Measurements from ENCODE around the gene BORCS5.

The BORCS5 gene

GRCh38 chr12:12381982-12382381 is 25.1 kb downstream of the BORCS5 start:
- TF ChIP-seq, protein P1, sequence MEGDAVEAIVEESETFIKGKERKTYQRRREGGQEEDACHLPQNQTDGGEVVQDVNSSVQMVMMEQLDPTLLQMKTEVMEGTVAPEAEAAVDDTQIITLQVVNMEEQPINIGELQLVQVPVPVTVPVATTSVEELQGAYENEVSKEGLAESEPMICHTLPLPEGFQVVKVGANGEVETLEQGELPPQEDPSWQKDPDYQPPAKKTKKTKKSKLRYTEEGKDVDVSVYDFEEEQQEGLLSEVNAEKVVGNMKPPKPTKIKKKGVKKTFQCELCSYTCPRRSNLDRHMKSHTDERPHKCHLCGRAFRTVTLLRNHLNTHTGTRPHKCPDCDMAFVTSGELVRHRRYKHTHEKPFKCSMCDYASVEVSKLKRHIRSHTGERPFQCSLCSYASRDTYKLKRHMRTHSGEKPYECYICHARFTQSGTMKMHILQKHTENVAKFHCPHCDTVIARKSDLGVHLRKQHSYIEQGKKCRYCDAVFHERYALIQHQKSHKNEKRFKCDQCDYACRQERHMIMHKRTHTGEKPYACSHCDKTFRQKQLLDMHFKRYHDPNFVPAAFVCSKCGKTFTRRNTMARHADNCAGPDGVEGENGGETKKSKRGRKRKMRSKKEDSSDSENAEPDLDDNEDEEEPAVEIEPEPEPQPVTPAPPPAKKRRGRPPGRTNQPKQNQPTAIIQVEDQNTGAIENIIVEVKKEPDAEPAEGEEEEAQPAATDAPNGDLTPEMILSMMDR (IDR thresholded peaks at IDR 0.05; ENCODE audit: low read depth, low read length, poor library complexity, severe bottlenecking), result no peak
- no peak for TF ChIP-seq EZH2phosphoT487 (IDR thresholded peaks at IDR 0.05; ENCODE audit: borderline replicate concordance, low read length)
- H3K27ac ChIP-seq (ENCODE audit: low read depth, low read length), result no peak overlapping the region
- peaks cover 4% of the 10 kb centered on the region; the same call in 1 of the 2 replicates for H3F3A ChIP-seq (ENCODE audit: control insufficient read depth, insufficient read depth)
- H3K4me2 ChIP-seq (ENCODE audit: low read length), result no peak overlapping the region
- H3K9me3 ChIP-seq (ENCODE audit: control insufficient read depth, insufficient read depth, low read length), result no peaks in the 10 kb centered on the region
- no peaks in the 10 kb centered on the region for H4K20me1 ChIP-seq (ENCODE audit: control insufficient read depth, insufficient read depth, low read depth, low read length)
- H3K27me3 ChIP-seq (ENCODE audit: control insufficient read depth, low read length), result no peaks in the 10 kb centered on the region
- 0 out of 2 replicates have a peak, but pooled peaks cover 2% of the 10 kb centered on the region for H3K36me3 ChIP-seq (ENCODE audit: control insufficient read depth, low read length)
- H3K4me1 ChIP-seq (ENCODE audit: control insufficient read depth, low read length), result peaks cover 5% of the 10 kb centered on the region
- no peaks in the 10 kb centered on the region for H3K9me2 ChIP-seq (replicated peaks; ENCODE audit: control insufficient read depth, low read length)
- no peak overlapping the region for H3K4me3 ChIP-seq (ENCODE audit: low read length)
- H3K79me2 ChIP-seq (ENCODE audit: control insufficient read depth, low read length), result 0 out of 2 replicates have a peak, but pooled peaks cover 2% of the 10 kb centered on the region

DNA sequence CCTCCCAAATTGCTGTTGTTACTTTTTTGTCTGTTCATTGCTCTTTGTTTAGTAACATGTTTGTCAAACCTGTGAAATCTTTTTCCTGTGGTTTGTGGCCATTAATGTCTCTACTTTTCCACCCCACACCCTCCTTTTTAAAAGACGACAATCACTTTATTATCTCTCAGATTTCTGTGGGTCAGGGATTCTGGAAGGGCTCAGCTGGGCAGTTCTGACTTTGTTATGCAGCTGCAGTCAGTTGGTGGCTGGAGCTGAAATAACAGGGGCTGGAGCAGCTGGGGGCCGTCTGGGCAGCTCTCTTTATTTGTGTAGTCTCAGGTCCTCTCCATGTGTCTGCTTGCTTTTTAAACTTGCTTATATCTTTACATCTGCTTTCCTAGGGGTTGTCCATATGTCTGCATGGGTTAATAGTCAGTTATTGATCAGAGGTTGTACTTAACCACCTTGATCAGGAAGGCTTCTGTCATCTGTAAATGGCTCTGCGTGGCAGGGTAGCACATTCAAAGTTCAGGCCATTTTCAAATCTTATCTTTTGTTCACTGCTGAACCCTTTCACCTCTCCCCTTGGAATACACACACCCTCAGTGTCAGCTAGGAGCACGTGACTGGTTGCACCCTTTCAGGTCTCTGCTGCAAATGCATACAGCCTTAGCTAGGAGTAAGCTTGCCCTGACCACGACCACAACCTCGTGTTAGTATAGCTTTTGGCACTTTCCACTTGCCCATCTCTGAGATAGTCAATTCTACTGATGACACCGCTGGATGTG is 27.9 kb downstream of the BORCS5 start:
- Histone ChIP-seq H3K36me3 (ENCODE audit: control insufficient read depth, low read length) (0 out of 2 replicates have a peak, but pooled peaks cover 2% of the 10 kb centered on the region), H3K9me2 (replicated peaks; ENCODE audit: control insufficient read depth, low read length) (no peaks in the 10 kb centered on the region), H3K9me3 (ENCODE audit: control insufficient read depth, insufficient read depth, low read length) (no peaks in the 10 kb centered on the region), H3K79me2 (ENCODE audit: control insufficient read depth, low read length) (0 out of 2 replicates have a peak, but pooled peaks cover 2% of the 10 kb centered on the region), H3K4me1 (ENCODE audit: control insufficient read depth, low read length) (peaks cover 2% of the 10 kb centered on the region), H3K27ac (ENCODE audit: low read depth, low read length) (no peak overlapping the region), H4K20me1 (ENCODE audit: control insufficient read depth, insufficient read depth, low read depth, low read length) (no peaks in the 10 kb centered on the region), H3K4me3 (ENCODE audit: low read length) (no peak overlapping the region), H3F3A (ENCODE audit: control insufficient read depth, insufficient read depth) (0 out of 2 replicates have a peak, but pooled peaks cover 4% of the 10 kb centered on the region), H3K4me2 (ENCODE audit: low read length) (no peak overlapping the region), H3K27me3 (ENCODE audit: control insufficient read depth, low read length) (no peaks in the 10 kb centered on the region)
- TF ChIP-seq EZH2phosphoT487 (IDR thresholded peaks at IDR 0.05; ENCODE audit: borderline replicate concordance, low read length), result no peak
- TF ChIP-seq, protein P1 (IDR thresholded peaks at IDR 0.05; ENCODE audit: low read depth, low read length, poor library complexity, severe bottlenecking), result no peak

DNA sequence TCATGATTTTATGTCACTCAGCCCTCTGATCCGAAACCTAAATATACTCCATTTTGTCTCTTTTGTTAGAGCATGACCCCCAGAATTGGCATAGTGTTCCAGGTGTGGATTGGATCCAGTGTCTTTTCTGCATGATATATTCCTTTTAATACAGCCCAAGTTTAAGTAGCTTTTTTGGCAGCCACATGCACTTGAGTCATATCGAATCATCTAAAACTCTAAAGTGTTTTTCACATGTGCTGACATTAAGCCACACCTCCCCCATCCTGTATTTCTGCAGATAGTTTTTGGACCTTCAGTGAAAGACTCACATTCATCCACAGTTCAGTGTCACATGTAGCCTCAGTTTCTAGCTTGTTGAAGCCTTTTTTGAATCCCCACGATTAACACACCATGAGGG is 30.6 kb downstream of the BORCS5 start:
- Histone ChIP-seq H3K79me2 (ENCODE audit: control insufficient read depth, low read length) (no peaks in the 10 kb centered on the region), H3K27me3 (ENCODE audit: control insufficient read depth, low read length) (no peaks in the 10 kb centered on the region), H3K27ac (ENCODE audit: low read depth, low read length) (no peak overlapping the region), H3K9me3 (ENCODE audit: control insufficient read depth, insufficient read depth, low read length) (no peaks in the 10 kb centered on the region), H3K4me2 (ENCODE audit: low read length) (no peak overlapping the region), H3F3A (ENCODE audit: control insufficient read depth, insufficient read depth) (no peaks in the 10 kb centered on the region), H3K4me3 (ENCODE audit: low read length) (no peak overlapping the region), H3K9me2 (replicated peaks; ENCODE audit: control insufficient read depth, low read length) (no peaks in the 10 kb centered on the region), H4K20me1 (ENCODE audit: control insufficient read depth, insufficient read depth, low read depth, low read length) (no peaks in the 10 kb centered on the region), H3K4me1 (ENCODE audit: control insufficient read depth, low read length) (no peaks in the 10 kb centered on the region), H3K36me3 (ENCODE audit: control insufficient read depth, low read length) (0 out of 2 replicates have a peak, but pooled peaks cover 2% of the 10 kb centered on the region)
- TF ChIP-seq EZH2phosphoT487 (IDR thresholded peaks at IDR 0.05; ENCODE audit: borderline replicate concordance, low read length), result no peak
- TF ChIP-seq, protein P1 (IDR thresholded peaks at IDR 0.05; ENCODE audit: low read depth, low read length, poor library complexity, severe bottlenecking), result no peak
